NCI-H69 (cell line): Measurements from ENCODE around the gene NACAD.
"Not testable (repeated sequence)": the region's sequence is repeated elsewhere in the genome, so short reads cannot be mapped to it uniquely, and the experiment has no call there.

Source experiments
- DNase-seq: peaks from one replicate; lab custom pipeline; 2025; lab: John Stamatoyannopoulos, UW

NACAD gene

GRCh38 chr7:45117582-45117981, 28.8 kb upstream of the NACAD start:
- DNase-seq = no peak

- DNase-seq = no peak
Measured at GRCh38 chr7:45116048-45116447, 27.3 kb upstream of the NACAD start.

- no peak for DNase-seq
Measured at GRCh38 chr7:45114926-45115325, 26.2 kb upstream of the NACAD start.

- DNase-seq = not testable (repeated sequence)
Measured at GRCh38 chr7:45114257-45114656, 25.5 kb upstream of the NACAD start.

- no peak for DNase-seq
Measured at GRCh38 chr7:45112648-45113047, 23.9 kb upstream of the NACAD start.

- peak; percentile 98 for DNase-seq
Measured at GRCh38 chr7:45111298-45112223, 22.8 kb upstream of the NACAD start, which contains the start of gene TBRG4. TBRG4 (minus strand) TSS chr7:45111697; CDS start chr7:45109237, 2,460 bp downstream.

GRCh38 chr7:45108863-45109262, 20.1 kb upstream of the NACAD start:
- no peak for DNase-seq

GRCh38 chr7:45107356-45107755, 18.6 kb upstream of the NACAD start:
- no peak for DNase-seq

- no peak for DNase-seq
Measured at GRCh38 chr7:45106820-45107219, 18.1 kb upstream of the NACAD start.

- DNase-seq = no peak
Measured at GRCh38 chr7:45105588-45106188, 16.9 kb upstream of the NACAD start.

- no peak for DNase-seq
Measured at GRCh38 chr7:45104844-45105587, 16.2 kb upstream of the NACAD start.

- DNase-seq = no peak
Measured at GRCh38 chr7:45103958-45104843, 15.4 kb upstream of the NACAD start.

- DNase-seq = no peak
Measured at GRCh38 chr7:45102785-45103712, 14.3 kb upstream of the NACAD start.

GRCh38 chr7:45101748-45102147, 13.0 kb upstream of the NACAD start:
- DNase-seq = no peak

GRCh38 chr7:45100761-45101480, 12.2 kb upstream of the NACAD start:
- no peak for DNase-seq

GRCh38 chr7:45099891-45100760, 11.4 kb upstream of the NACAD start:
- DNase-seq = no peak

- DNase-seq = no peak
Measured at GRCh38 chr7:45098983-45099839, 10.4 kb upstream of the NACAD start.

- DNase-seq = no peak
Measured at GRCh38 chr7:45092931-45093235, 4.1 kb upstream of the NACAD start.
